GM23338 (cell line): Measurements from ENCODE around the gene TLR6.

ENCODE experiments used
- CREB1 ChIP-seq: fragments of 250-450 bp; sonication (Bioruptor Pico); IDR thresholded peaks from 2 replicates; pipeline ENCODE4 v1.5.0; 2020; ENCODE audit warnings: low read depth, mild to moderate bottlenecking, moderate library complexity
- EZH2 ChIP-seq: fragments of 200-600 bp; sonication (generic); IDR thresholded peaks from one replicate; pipeline ENCODE4 v1.8.0; 2017; ENCODE audit warnings: antibody characterized with exemption, mild to moderate bottlenecking, low read depth; ENCODE audit not compliant: unreplicated experiment
- EZH2phosphoT487 ChIP-seq: fragments of 200-600 bp; sonication (generic); IDR thresholded peaks from one replicate; pipeline ENCODE4 v1.8.1; 2018; ENCODE audit warnings: antibody characterized with exemption; ENCODE audit not compliant: unreplicated experiment
- JUNB ChIP-seq: IDR thresholded peaks from one replicate; pipeline ENCODE4 v1.6.1; 2016; ENCODE audit warnings: antibody characterized with exemption; ENCODE audit not compliant: unreplicated experiment
- NANOG ChIP-seq: IDR thresholded peaks from 2 replicates; pipeline ENCODE4 v1.6.1; 2016; ENCODE audit warnings: antibody characterized with exemption, borderline replicate concordance
- POLR2AphosphoS5 ChIP-seq: IDR thresholded peaks from 2 replicates; pipeline ENCODE4 v1.6.1; 2016; ENCODE audit warnings: antibody characterized with exemption, low read depth
- TF ChIP-seq, protein P1 (sequence below), 2 experiments: fragments of 200-600 bp in 1 of 2; sonication (generic) in 1 of 2; conservative IDR thresholded peaks; 2 replicates each; pipeline versions ENCODE4 v1.5.1 to v1.6.1; 2016 to 2017; ENCODE audit warnings: antibody characterized with exemption in 2 of 2, low read depth in 2 of 2, mild to moderate bottlenecking in 2 of 2, moderate library complexity in 1 of 2
- TF ChIP-seq, protein P2 (sequence below): IDR thresholded peaks from one replicate; pipeline ENCODE4 v1.6.1; 2018; ENCODE audit warnings: antibody characterized with exemption; ENCODE audit not compliant: unreplicated experiment

DNA sequence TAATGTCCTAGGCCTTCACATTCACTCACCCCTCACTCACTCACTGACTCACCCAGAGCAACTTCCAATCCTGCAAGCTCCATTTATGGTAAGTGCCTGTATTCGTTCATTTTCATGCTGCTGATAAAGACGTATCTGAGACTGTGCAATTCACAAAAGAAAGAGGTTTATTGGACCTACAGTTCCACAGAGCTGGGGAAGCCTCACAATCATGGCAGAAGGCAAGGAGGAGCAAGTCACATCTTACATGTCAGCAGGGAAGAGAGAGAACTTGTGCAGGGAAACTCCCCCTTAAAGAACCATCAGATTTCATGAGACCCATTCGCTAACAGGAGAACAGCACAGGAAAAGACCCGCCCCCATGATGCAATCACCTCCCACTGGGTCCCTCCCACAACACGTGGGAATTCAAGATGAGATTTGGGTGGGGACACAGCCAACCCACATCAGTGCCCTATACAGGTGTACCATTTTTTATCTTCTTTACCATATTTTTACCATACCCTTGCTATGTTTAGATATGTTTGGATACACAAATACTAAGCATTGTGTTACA lies 33.8 kb downstream of the TLR6 start:
- TF ChIP-seq, protein P1, sequence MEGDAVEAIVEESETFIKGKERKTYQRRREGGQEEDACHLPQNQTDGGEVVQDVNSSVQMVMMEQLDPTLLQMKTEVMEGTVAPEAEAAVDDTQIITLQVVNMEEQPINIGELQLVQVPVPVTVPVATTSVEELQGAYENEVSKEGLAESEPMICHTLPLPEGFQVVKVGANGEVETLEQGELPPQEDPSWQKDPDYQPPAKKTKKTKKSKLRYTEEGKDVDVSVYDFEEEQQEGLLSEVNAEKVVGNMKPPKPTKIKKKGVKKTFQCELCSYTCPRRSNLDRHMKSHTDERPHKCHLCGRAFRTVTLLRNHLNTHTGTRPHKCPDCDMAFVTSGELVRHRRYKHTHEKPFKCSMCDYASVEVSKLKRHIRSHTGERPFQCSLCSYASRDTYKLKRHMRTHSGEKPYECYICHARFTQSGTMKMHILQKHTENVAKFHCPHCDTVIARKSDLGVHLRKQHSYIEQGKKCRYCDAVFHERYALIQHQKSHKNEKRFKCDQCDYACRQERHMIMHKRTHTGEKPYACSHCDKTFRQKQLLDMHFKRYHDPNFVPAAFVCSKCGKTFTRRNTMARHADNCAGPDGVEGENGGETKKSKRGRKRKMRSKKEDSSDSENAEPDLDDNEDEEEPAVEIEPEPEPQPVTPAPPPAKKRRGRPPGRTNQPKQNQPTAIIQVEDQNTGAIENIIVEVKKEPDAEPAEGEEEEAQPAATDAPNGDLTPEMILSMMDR (conservative IDR thresholded peaks at IDR 0.05; ENCODE audit: low read depth in 2 of 2) = no peak
- no peak for TF ChIP-seq EZH2
- no peak for TF ChIP-seq POLR2AphosphoS5
- TF ChIP-seq CREB1 (CRISPR knock-in tag) = no peak
- no peak for TF ChIP-seq EZH2phosphoT487
- TF ChIP-seq, protein P2, sequence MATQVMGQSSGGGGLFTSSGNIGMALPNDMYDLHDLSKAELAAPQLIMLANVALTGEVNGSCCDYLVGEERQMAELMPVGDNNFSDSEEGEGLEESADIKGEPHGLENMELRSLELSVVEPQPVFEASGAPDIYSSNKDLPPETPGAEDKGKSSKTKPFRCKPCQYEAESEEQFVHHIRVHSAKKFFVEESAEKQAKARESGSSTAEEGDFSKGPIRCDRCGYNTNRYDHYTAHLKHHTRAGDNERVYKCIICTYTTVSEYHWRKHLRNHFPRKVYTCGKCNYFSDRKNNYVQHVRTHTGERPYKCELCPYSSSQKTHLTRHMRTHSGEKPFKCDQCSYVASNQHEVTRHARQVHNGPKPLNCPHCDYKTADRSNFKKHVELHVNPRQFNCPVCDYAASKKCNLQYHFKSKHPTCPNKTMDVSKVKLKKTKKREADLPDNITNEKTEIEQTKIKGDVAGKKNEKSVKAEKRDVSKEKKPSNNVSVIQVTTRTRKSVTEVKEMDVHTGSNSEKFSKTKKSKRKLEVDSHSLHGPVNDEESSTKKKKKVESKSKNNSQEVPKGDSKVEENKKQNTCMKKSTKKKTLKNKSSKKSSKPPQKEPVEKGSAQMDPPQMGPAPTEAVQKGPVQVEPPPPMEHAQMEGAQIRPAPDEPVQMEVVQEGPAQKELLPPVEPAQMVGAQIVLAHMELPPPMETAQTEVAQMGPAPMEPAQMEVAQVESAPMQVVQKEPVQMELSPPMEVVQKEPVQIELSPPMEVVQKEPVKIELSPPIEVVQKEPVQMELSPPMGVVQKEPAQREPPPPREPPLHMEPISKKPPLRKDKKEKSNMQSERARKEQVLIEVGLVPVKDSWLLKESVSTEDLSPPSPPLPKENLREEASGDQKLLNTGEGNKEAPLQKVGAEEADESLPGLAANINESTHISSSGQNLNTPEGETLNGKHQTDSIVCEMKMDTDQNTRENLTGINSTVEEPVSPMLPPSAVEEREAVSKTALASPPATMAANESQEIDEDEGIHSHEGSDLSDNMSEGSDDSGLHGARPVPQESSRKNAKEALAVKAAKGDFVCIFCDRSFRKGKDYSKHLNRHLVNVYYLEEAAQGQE = no peak
- no peak for TF ChIP-seq JUNB
- no peak for TF ChIP-seq NANOG
